HEK293 (cell line): ENCODE results near the gene YPEL5.

Experiments
- CTCF ChIA-PET: fragments of 350-600 bp; formaldehyde crosslinking; extraction: SDS; loops from one replicate; lab custom pipeline; 2021; ENCODE audit warnings: antibody characterized with exemption; lab: Yijun Ruan, JAX
- POLR2A ChIA-PET: fragments of 300-600 bp; formaldehyde crosslinking; extraction: SDS; loops from one replicate; lab custom pipeline; 2020; ENCODE audit warnings: antibody characterized with exemption, inconsistent platforms; lab: Yijun Ruan, JAX
- H3K27ac ChIP-seq: fragments of 200-500 bp; sonication (Bioruptor generic); 2 replicates; pipeline ENCODE4 v1.5.1; 2014; ENCODE audit warnings: low read depth, low read length, control low read depth, inconsistent platforms; ENCODE audit errors: extremely low read depth
- H3K36me3 ChIP-seq, 2 experiments: fragments of 200-500 bp in 1 of 2; sonication (Bioruptor generic) in 1 of 2; 1 replicate in 1 of 2; 2 replicates in 1 of 2; pipeline ENCODE4 v1.5.1; 2014 to 2017; ENCODE audit warnings: inconsistent platforms in 2 of 2, low read length in 2 of 2; ENCODE audit not compliant: control insufficient read depth in 2 of 2, insufficient read depth in 1 of 2
- H3K4me1 ChIP-seq: fragments of 200-500 bp; sonication (Bioruptor generic); 2 replicates; pipeline ENCODE4 v1.5.1; 2014; ENCODE audit warnings: mild to moderate bottlenecking, low read length, inconsistent platforms; ENCODE audit not compliant: control insufficient read depth, insufficient read depth
- H3K4me3 ChIP-seq: 2 replicates; pipeline ENCODE4 v1.5.1; 2011; ENCODE audit warnings: low read depth, mild to moderate bottlenecking, control low read depth, low read length, moderate library complexity
- H3K9me3 ChIP-seq: fragments of 200-500 bp; sonication (Bioruptor generic); 2 replicates; pipeline ENCODE4 v1.5.1; 2014; ENCODE audit warnings: low read depth, low read length, inconsistent platforms; ENCODE audit not compliant: control insufficient read depth, insufficient read depth
- BCL11A ChIP-seq: fragments of 450-650 bp; formaldehyde crosslinking; IDR thresholded peaks from 2 replicates; pipeline ENCODE4 v1.5.1; 2016; ENCODE audit warnings: low read depth, missing biosample characterization, missing genetic modification characterization
- BCL11B ChIP-seq: fragments of 450-650 bp; formaldehyde crosslinking; IDR thresholded peaks from 2 replicates; pipeline ENCODE4 v1.5.1; 2016; ENCODE audit warnings: low read depth, missing biosample characterization, missing genetic modification characterization
- GLI4 ChIP-seq: fragments of 450-650 bp; formaldehyde crosslinking; IDR thresholded peaks from 2 replicates; pipeline ENCODE4 v1.5.1; 2016; ENCODE audit warnings: missing biosample characterization, missing genetic modification characterization
- GLIS2 ChIP-seq: fragments of 450-650 bp; formaldehyde crosslinking; IDR thresholded peaks from 2 replicates; pipeline ENCODE4 v1.5.1; 2016; ENCODE audit warnings: missing biosample characterization, missing genetic modification characterization
- HOXA7 ChIP-seq: sonication (generic); formaldehyde crosslinking; IDR thresholded peaks from 2 replicates; pipeline ENCODE4 v1.8.1; 2022; ENCODE audit warnings: missing genetic modification reagents, borderline replicate concordance
- KLF1 ChIP-seq: fragments of 450-650 bp; formaldehyde crosslinking; IDR thresholded peaks from 2 replicates; pipeline ENCODE4 v1.5.1; 2016; ENCODE audit warnings: missing biosample characterization, missing genetic modification characterization
- OVOL3 ChIP-seq: fragments of 450-650 bp; formaldehyde crosslinking; IDR thresholded peaks from 2 replicates; pipeline ENCODE4 v1.5.1; 2016; ENCODE audit warnings: missing biosample characterization, missing genetic modification characterization
- RBAK ChIP-seq: fragments of 450-650 bp; formaldehyde crosslinking; IDR thresholded peaks from 2 replicates; pipeline ENCODE4 v1.5.1; 2016; ENCODE audit warnings: missing biosample characterization, missing genetic modification characterization
- ZBTB8A ChIP-seq: fragments of 450-650 bp; formaldehyde crosslinking; IDR thresholded peaks from 2 replicates; pipeline ENCODE4 v1.5.1; 2016; ENCODE audit warnings: missing biosample characterization, missing genetic modification characterization
- ZFP37 ChIP-seq: fragments of 450-650 bp; formaldehyde crosslinking; IDR thresholded peaks from 2 replicates; pipeline ENCODE4 v1.5.1; 2016; ENCODE audit warnings: missing biosample characterization, missing genetic modification characterization
- ZNF10 ChIP-seq: fragments of 450-650 bp; formaldehyde crosslinking; IDR thresholded peaks from 2 replicates; pipeline ENCODE4 v1.5.1; 2017; ENCODE audit warnings: missing biosample characterization, missing genetic modification characterization
- ZNF138 ChIP-seq: fragments of 450-650 bp; formaldehyde crosslinking; IDR thresholded peaks from 2 replicates; pipeline ENCODE4 v1.5.1; 2016; ENCODE audit warnings: missing biosample characterization, missing genetic modification characterization, borderline replicate concordance
- ZNF169 ChIP-seq: fragments of 450-650 bp; formaldehyde crosslinking; IDR thresholded peaks from 2 replicates; pipeline ENCODE4 v1.5.1; 2016; ENCODE audit warnings: missing biosample characterization, missing genetic modification characterization
- ZNF184 ChIP-seq: fragments of 450-650 bp; IDR thresholded peaks from 2 replicates; pipeline ENCODE4 v1.5.1; 2018; ENCODE audit warnings: missing biosample characterization, mild to moderate bottlenecking, missing genetic modification characterization
- ZNF2 ChIP-seq: fragments of 450-650 bp; formaldehyde crosslinking; IDR thresholded peaks from 2 replicates; pipeline ENCODE4 v1.5.1; 2016; ENCODE audit warnings: missing biosample characterization, missing genetic modification characterization
- ZNF214 ChIP-seq: fragments of 450-650 bp; formaldehyde crosslinking; IDR thresholded peaks from 2 replicates; pipeline ENCODE4 v1.5.1; 2017; ENCODE audit warnings: missing biosample characterization, mild to moderate bottlenecking, missing genetic modification characterization, borderline replicate concordance
- ZNF23 ChIP-seq: fragments of 450-650 bp; formaldehyde crosslinking; IDR thresholded peaks from 2 replicates; pipeline ENCODE4 v1.5.1; 2016; ENCODE audit warnings: missing biosample characterization, missing genetic modification characterization, borderline replicate concordance
- ZNF311 ChIP-seq: fragments of 450-650 bp; formaldehyde crosslinking; IDR thresholded peaks from 2 replicates; pipeline ENCODE4 v1.5.1; 2017; ENCODE audit warnings: missing biosample characterization, missing genetic modification characterization, borderline replicate concordance
- ZNF514 ChIP-seq: fragments of 450-650 bp; formaldehyde crosslinking; IDR thresholded peaks from 2 replicates; pipeline ENCODE4 v1.5.1; 2016; ENCODE audit warnings: missing biosample characterization, missing genetic modification characterization
- ZNF548 ChIP-seq: fragments of 450-650 bp; formaldehyde crosslinking; IDR thresholded peaks from 2 replicates; pipeline ENCODE4 v1.5.1; 2016; ENCODE audit warnings: missing biosample characterization, missing genetic modification characterization
- ZNF610 ChIP-seq: fragments of 450-650 bp; formaldehyde crosslinking; IDR thresholded peaks from 2 replicates; pipeline ENCODE4 v1.5.1; 2016; ENCODE audit warnings: missing biosample characterization, missing genetic modification characterization, borderline replicate concordance
- ZNF624 ChIP-seq: fragments of 450-650 bp; formaldehyde crosslinking; IDR thresholded peaks from 2 replicates; pipeline ENCODE4 v1.5.1; 2017; ENCODE audit warnings: missing biosample characterization, missing genetic modification characterization
- ZNF626 ChIP-seq: fragments of 450-650 bp; sonication (Bioruptor Pico); formaldehyde crosslinking; IDR thresholded peaks from 2 replicates; pipeline ENCODE4 v1.5.1; 2018; ENCODE audit warnings: missing biosample characterization, missing genetic modification characterization, inconsistent platforms
- ZNF664 ChIP-seq: fragments of 450-650 bp; formaldehyde crosslinking; IDR thresholded peaks from 2 replicates; pipeline ENCODE4 v1.5.1; 2016; ENCODE audit warnings: missing biosample characterization, missing genetic modification characterization
- ZSCAN23 ChIP-seq: fragments of 450-650 bp; formaldehyde crosslinking; IDR thresholded peaks from 2 replicates; pipeline ENCODE4 v1.5.1; 2016; ENCODE audit warnings: missing biosample characterization, missing genetic modification characterization
- TF ChIP-seq, protein P1 (sequence below): fragments of 450-650 bp; formaldehyde crosslinking; IDR thresholded peaks from 2 replicates; pipeline ENCODE4 v1.5.1; 2016; ENCODE audit warnings: missing biosample characterization, missing genetic modification characterization
- TF ChIP-seq, protein P2 (sequence below): fragments of 450-650 bp; formaldehyde crosslinking; IDR thresholded peaks from 2 replicates; pipeline ENCODE4 v1.5.1; 2016; ENCODE audit warnings: missing biosample characterization, missing genetic modification characterization, borderline replicate concordance
- TF ChIP-seq, protein P3 (sequence below): fragments of 450-650 bp; formaldehyde crosslinking; IDR thresholded peaks from 2 replicates; pipeline ENCODE4 v1.5.1; 2017; ENCODE audit warnings: missing biosample characterization, missing genetic modification characterization
- TF ChIP-seq, protein P4 (sequence below): fragments of 450-650 bp; formaldehyde crosslinking; IDR thresholded peaks from 2 replicates; pipeline ENCODE4 v1.5.1; 2017; ENCODE audit warnings: missing biosample characterization, missing genetic modification characterization
- TF ChIP-seq, protein P5 (sequence below): fragments of 450-650 bp; formaldehyde crosslinking; IDR thresholded peaks from 2 replicates; pipeline ENCODE4 v1.5.0; 2017; ENCODE audit warnings: missing biosample characterization, missing genetic modification characterization, borderline replicate concordance

YPEL5 gene

DNA sequence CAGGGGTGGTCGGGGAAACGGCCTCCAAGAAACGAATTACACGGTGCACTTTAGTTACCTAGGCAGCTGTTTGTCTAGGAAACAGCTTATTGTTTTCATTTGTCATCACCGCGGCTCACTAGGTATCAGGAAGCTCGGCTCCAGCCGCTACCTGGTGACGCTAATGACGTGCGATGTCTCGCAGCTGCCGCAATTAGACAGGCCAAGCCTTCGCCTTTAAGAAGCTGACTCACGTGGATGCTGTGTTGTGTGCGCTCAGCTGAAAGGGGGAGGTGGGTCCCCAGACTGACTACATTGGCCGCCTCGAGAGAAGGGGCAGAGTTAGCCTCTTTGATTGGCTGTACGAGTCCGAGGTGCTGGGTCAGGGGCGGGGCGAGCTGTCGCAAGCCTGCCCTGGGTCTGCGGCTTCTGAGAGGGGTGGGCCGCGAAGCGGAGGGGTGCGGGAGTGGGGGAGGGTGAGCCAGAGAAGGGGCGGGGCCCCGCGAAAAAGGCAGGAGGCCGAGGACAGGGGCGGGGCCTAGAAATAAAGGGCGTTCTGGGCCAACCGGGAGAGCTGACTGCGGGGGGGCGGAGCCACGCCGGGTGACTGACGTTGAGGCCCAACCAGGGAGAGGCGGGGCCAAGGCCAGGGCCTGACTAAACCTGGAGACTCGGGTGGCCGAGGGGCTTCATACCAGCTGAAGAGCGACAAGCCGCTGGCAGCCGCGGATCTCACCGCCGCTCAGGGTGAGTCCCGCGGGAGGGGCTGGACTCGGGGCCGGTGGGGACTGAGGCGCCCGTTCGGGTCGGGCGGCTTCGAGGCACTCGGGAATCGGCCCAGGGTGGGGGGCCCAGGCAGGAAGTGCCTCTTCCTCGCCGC lies at the start of gene YPEL5:
TSS of gene YPEL5 (plus strand) at position 671 of the 859 bp plus-strand sequence. CDS start 9,645 bp downstream, outside the sequence.
- POLR2A ChIA-PET: interaction anchor here (0.6 to 2.0 kb wide), 20 partner anchors 8 to 1783 kb away, joined by 3 to 18 read pairs (median 4); partner anchors contain the start of genes LBH and WDR43
- H3K27ac ChIP-seq: peak within 1 kb of the TSS; percentile 92
- H3K4me3 ChIP-seq: peak within 1 kb of the TSS; percentile 80
- no peaks in the 10 kb centered on the region for H3K36me3 ChIP-seq
- peaks cover 22% of the 10 kb centered on the region for H3K4me1 ChIP-seq
- CTCF ChIA-PET: interaction anchor here (0.5 to 2.8 kb wide), 8 partner anchors 10 to 837 kb away, joined by 3 to 12 read pairs (median 4); no protein-coding TSS in a partner anchor
- H3K9me3 ChIP-seq: no peaks in the 10 kb centered on the region
- TF ChIP-seq ZNF138: no peak
- TF ChIP-seq KLF1: 0 out of 2 replicates have a peak, but pooled peaks have one; percentile 16
- TF ChIP-seq ZNF10 (tag by site-specific recombination): no peak; the same call in 1 of the 2 replicates
- no peak for TF ChIP-seq BCL11B (tag by site-specific recombination)
- TF ChIP-seq BCL11A (tag by site-specific recombination): no peak
- TF ChIP-seq GLI4 (tag by site-specific recombination): no peak
- no peak for TF ChIP-seq OVOL3 (tag by site-specific recombination)
- no peak for TF ChIP-seq ZNF2 (tag by site-specific recombination)
- TF ChIP-seq, protein P1, sequence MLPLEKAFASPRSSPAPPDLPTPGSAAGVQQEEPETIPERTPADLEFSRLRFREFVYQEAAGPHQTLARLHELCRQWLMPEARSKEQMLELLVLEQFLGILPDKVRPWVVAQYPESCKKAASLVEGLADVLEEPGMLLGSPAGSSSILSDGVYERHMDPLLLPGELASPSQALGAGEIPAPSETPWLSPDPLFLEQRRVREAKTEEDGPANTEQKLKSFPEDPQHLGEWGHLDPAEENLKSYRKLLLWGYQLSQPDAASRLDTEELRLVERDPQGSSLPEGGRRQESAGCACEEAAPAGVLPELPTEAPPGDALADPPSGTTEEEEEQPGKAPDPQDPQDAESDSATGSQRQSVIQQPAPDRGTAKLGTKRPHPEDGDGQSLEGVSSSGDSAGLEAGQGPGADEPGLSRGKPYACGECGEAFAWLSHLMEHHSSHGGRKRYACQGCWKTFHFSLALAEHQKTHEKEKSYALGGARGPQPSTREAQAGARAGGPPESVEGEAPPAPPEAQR (tag by site-specific recombination): no peak
- no peak for TF ChIP-seq ZNF214
- TF ChIP-seq ZNF548: no peak
- no peak for TF ChIP-seq ZNF626 (tag by site-specific recombination)
- no peak for TF ChIP-seq ZNF610 (tag by site-specific recombination)
- TF ChIP-seq, protein P2, sequence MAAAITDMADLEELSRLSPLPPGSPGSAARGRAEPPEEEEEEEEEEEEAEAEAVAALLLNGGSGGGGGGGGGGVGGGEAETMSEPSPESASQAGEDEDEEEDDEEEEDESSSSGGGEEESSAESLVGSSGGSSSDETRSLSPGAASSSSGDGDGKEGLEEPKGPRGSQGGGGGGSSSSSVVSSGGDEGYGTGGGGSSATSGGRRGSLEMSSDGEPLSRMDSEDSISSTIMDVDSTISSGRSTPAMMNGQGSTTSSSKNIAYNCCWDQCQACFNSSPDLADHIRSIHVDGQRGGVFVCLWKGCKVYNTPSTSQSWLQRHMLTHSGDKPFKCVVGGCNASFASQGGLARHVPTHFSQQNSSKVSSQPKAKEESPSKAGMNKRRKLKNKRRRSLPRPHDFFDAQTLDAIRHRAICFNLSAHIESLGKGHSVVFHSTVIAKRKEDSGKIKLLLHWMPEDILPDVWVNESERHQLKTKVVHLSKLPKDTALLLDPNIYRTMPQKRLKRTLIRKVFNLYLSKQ (tag by site-specific recombination): no peak
- TF ChIP-seq ZFP37 (tag by site-specific recombination): no peak
- no peak for TF ChIP-seq ZNF664 (tag by site-specific recombination)
- TF ChIP-seq ZBTB8A (tag by site-specific recombination): no peak
- no peak for TF ChIP-seq ZNF624 (tag by site-specific recombination)
- TF ChIP-seq ZNF169 (tag by site-specific recombination): no peak
- TF ChIP-seq, protein P3, sequence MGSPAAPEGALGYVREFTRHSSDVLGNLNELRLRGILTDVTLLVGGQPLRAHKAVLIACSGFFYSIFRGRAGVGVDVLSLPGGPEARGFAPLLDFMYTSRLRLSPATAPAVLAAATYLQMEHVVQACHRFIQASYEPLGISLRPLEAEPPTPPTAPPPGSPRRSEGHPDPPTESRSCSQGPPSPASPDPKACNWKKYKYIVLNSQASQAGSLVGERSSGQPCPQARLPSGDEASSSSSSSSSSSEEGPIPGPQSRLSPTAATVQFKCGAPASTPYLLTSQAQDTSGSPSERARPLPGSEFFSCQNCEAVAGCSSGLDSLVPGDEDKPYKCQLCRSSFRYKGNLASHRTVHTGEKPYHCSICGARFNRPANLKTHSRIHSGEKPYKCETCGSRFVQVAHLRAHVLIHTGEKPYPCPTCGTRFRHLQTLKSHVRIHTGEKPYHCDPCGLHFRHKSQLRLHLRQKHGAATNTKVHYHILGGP: no peak
- peak; percentile 78 for TF ChIP-seq GLIS2 (tag by site-specific recombination)
- TF ChIP-seq HOXA7: no peak
- TF ChIP-seq RBAK (tag by site-specific recombination): no peak
- TF ChIP-seq ZNF311 (tag by site-specific recombination): no peak
- no peak for TF ChIP-seq ZNF184
- TF ChIP-seq, protein P4, sequence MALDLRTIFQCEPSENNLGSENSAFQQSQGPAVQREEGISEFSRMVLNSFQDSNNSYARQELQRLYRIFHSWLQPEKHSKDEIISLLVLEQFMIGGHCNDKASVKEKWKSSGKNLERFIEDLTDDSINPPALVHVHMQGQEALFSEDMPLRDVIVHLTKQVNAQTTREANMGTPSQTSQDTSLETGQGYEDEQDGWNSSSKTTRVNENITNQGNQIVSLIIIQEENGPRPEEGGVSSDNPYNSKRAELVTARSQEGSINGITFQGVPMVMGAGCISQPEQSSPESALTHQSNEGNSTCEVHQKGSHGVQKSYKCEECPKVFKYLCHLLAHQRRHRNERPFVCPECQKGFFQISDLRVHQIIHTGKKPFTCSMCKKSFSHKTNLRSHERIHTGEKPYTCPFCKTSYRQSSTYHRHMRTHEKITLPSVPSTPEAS (tag by site-specific recombination): no peak
- TF ChIP-seq, protein P5, sequence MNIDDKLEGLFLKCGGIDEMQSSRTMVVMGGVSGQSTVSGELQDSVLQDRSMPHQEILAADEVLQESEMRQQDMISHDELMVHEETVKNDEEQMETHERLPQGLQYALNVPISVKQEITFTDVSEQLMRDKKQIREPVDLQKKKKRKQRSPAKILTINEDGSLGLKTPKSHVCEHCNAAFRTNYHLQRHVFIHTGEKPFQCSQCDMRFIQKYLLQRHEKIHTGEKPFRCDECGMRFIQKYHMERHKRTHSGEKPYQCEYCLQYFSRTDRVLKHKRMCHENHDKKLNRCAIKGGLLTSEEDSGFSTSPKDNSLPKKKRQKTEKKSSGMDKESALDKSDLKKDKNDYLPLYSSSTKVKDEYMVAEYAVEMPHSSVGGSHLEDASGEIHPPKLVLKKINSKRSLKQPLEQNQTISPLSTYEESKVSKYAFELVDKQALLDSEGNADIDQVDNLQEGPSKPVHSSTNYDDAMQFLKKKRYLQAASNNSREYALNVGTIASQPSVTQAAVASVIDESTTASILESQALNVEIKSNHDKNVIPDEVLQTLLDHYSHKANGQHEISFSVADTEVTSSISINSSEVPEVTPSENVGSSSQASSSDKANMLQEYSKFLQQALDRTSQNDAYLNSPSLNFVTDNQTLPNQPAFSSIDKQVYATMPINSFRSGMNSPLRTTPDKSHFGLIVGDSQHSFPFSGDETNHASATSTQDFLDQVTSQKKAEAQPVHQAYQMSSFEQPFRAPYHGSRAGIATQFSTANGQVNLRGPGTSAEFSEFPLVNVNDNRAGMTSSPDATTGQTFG: no peak
- TF ChIP-seq ZNF23 (tag by site-specific recombination): no peak
- no peak for TF ChIP-seq ZSCAN23 (tag by site-specific recombination)
- TF ChIP-seq ZNF514 (tag by site-specific recombination): no peak
